Endothelial cell of umbilical vein (primary cell): Measurements from ENCODE around the gene TBC1D4. TPM values are rescaled to one million over a fixed set of nuclear protein-coding genes. Genes with fewer than 3 reads are reported as not detected.
"Not testable (repeated sequence)": the region's sequence is repeated elsewhere in the genome, so short reads cannot be mapped to it uniquely, and the experiment has no call there.

ENCODE experiments used
- BruUV-seq: library from RNA; stranded (reverse); fragments of 400-500 nt; replicated peaks from 2 replicates; lab custom pipeline; 2021; lab: Mats Ljungman, UMichigan
- CTCF ChIA-PET: fragments of 300-600, 350-600 bp; sonication (Branson Sonifier 250); formaldehyde crosslinking; loops from one replicate; lab custom pipeline; 2021; ENCODE audit warnings: antibody characterized with exemption, inconsistent platforms; lab: Charles Lee
- POLR2A ChIA-PET: fragments of 300-600, 350-600 bp; sonication (Branson Sonifier 250); formaldehyde crosslinking; loops from one replicate; lab custom pipeline; 2021; ENCODE audit warnings: antibody characterized with exemption, inconsistent platforms; lab: Charles Lee
- DNase-seq: peaks from one replicate; pipeline ENCODE4 v3.0.0-alpha.2; 2011; ENCODE audit warnings: low read depth, low spot score
- FAIRE-seq: peaks from 2 replicates; lab custom pipeline; 2011; peaks lifted over from hg19 to GRCh38; lab: Jason Lieb, UNC
- H2AFZ ChIP-seq: 2 replicates; pipeline ENCODE4 v1.6.0; 2012; ENCODE audit warnings: low read depth, low read length, control low read depth, inconsistent platforms
- H3K27ac ChIP-seq: 2 replicates; pipeline ENCODE4 v1.5.1; 2011; ENCODE audit warnings: low read depth, mild to moderate bottlenecking, control low read depth, low read length, moderate library complexity; ENCODE audit not compliant: insufficient read depth
- H3K27me3 ChIP-seq, 2 experiments: 2 replicates each; pipeline versions ENCODE4 v1.6.0 to v1.6.1; 2011; ENCODE audit warnings: low read length in 2 of 2, mixed read lengths in 1 of 2; ENCODE audit not compliant: control insufficient read depth in 2 of 2, insufficient read depth in 2 of 2
- H3K36me3 ChIP-seq, 2 experiments: 2 replicates in 1 of 2; 3 replicates in 1 of 2; pipeline ENCODE4 v1.5.1; 2011; ENCODE audit warnings: low read length in 2 of 2, mild to moderate bottlenecking in 1 of 2, moderate library complexity in 1 of 2; ENCODE audit not compliant: control insufficient read depth in 2 of 2, insufficient read depth in 2 of 2; ENCODE audit errors: extremely low read depth in 1 of 2
- H3K4me1 ChIP-seq: 3 replicates; pipeline ENCODE4 v1.5.1; 2011; ENCODE audit warnings: mild to moderate bottlenecking, low read length; ENCODE audit not compliant: control insufficient read depth, insufficient read depth; ENCODE audit errors: extremely low read depth
- H3K4me2 ChIP-seq: 2 replicates; pipeline ENCODE4 v1.6.1; 2011; ENCODE audit warnings: low read length, control low read depth, mixed read lengths; ENCODE audit not compliant: insufficient read depth
- H3K4me3 ChIP-seq, 3 experiments: fragments of 200-600 bp in 1 of 3; sonication (generic), shearing (Covaris generic) in 1 of 3; replicated peaks in 1 of 3; 2 replicates each; pipeline ENCODE4 v1.5.1; 2011 to 2016; ENCODE audit warnings: control low read depth in 3 of 3, low read length in 3 of 3, mild to moderate bottlenecking in 2 of 3, inconsistent platforms in 1 of 3, low read depth in 1 of 3, moderate library complexity in 1 of 3; ENCODE audit not compliant: insufficient read depth in 1 of 3
- H3K79me2 ChIP-seq: 2 replicates; pipeline ENCODE4 v1.6.0; 2012; ENCODE audit warnings: low read length, inconsistent platforms; ENCODE audit not compliant: control insufficient read depth, insufficient read depth
- H3K9ac ChIP-seq: replicated peaks from 2 replicates; pipeline ENCODE3; 2011; ENCODE audit warnings: low read length, control low read depth; ENCODE audit not compliant: insufficient read depth; ENCODE audit errors: extremely low read depth
- H3K9me1 ChIP-seq: replicated peaks from 3 replicates; pipeline ENCODE4 v1.6.0; 2011; ENCODE audit warnings: mild to moderate bottlenecking, low read length; ENCODE audit not compliant: control insufficient read depth, insufficient read depth; ENCODE audit errors: extremely low read depth
- H3K9me3 ChIP-seq: replicated peaks from 2 replicates; pipeline ENCODE4 v1.5.1; 2012; ENCODE audit warnings: low read length, inconsistent platforms; ENCODE audit not compliant: control insufficient read depth, insufficient read depth
- H4K20me1 ChIP-seq: replicated peaks from 2 replicates; pipeline ENCODE3; 2011; ENCODE audit warnings: mild to moderate bottlenecking, low read length; ENCODE audit not compliant: control insufficient read depth, insufficient read depth; ENCODE audit errors: extremely low read depth
- EZH2 ChIP-seq: IDR thresholded peaks from 2 replicates; pipeline ENCODE4 v1.6.1; 2012; ENCODE audit warnings: borderline replicate concordance, low read depth, mild to moderate bottlenecking, moderate library complexity, low read length, inconsistent platforms; ENCODE audit not compliant: severe bottlenecking
- FOS ChIP-seq: IDR thresholded peaks from 2 replicates; pipeline ENCODE4 v1.6.1; 2011; ENCODE audit warnings: mild to moderate bottlenecking, low read length, moderate library complexity, borderline replicate concordance; ENCODE audit not compliant: insufficient read depth
- GATA2 ChIP-seq: IDR thresholded peaks from 2 replicates; pipeline ENCODE4 v1.7.0; 2011; ENCODE audit warnings: low read depth, mild to moderate bottlenecking, moderate library complexity, mixed read lengths, low read length; ENCODE audit not compliant: insufficient read length, insufficient read depth
- JUN ChIP-seq: IDR thresholded peaks from 2 replicates; pipeline ENCODE4 v1.6.1; 2011; ENCODE audit warnings: borderline replicate concordance, low read depth; ENCODE audit not compliant: insufficient read length, insufficient read depth
- MAX ChIP-seq: IDR thresholded peaks from 2 replicates; pipeline ENCODE4 v1.6.1; 2011; ENCODE audit not compliant: insufficient read depth, insufficient read length
- MYC ChIP-seq: IDR thresholded peaks from one replicate; pipeline ENCODE4 v1.6.1; 2011; ENCODE audit warnings: mild to moderate bottlenecking, low read depth, low read length
- POLR2A ChIP-seq: IDR thresholded peaks from 2 replicates; pipeline ENCODE4 v1.6.1; 2012; ENCODE audit warnings: low read depth, mild to moderate bottlenecking, control low read depth, low read length
- POLR2AphosphoS5 ChIP-seq: IDR thresholded peaks from 2 replicates; pipeline ENCODE4 v1.6.1; 2012; ENCODE audit warnings: low read depth, mild to moderate bottlenecking, control low read depth, low read length, moderate library complexity; ENCODE audit not compliant: insufficient read depth
- dilution Hi-C: fragments of 300-500 bp; cut with MboI; formaldehyde crosslinking; loops from one replicate; pipeline ENCODE4 v1.15.0; 2019; ENCODE audit warnings: low sequenced_read_pairs; ENCODE audit not compliant: extremely low pct_ligation_motif_present
- intact Hi-C: fragments of 100-400 bp; cut with micrococcal nuclease; formaldehyde crosslinking; loops from one replicate; pipeline ENCODE4 v1.10.0; 2022
- polyA plus RNA-seq, 4 experiments: library from polyadenylated mRNA; depleted of rRNA in 3 of 4; stranded (reverse) in 3 of 4; unstranded in 1 of 4; fragments of >200 nt; gene quantifications; 2 replicates each; pipeline versions ENCODE4 v1.2.1 to v1.2.3, GENCODE V29; 2011 to 2012; ENCODE audit warnings: missing spikeins in 1 of 4
- total RNA-seq: library from RNA; stranded (reverse); gene quantifications from 2 replicates; pipeline ENCODE4 v1.2.3, GENCODE V29; 2021
- TF ChIP-seq, protein P1 (sequence below), 2 donors: IDR thresholded peaks; 1 replicate in 1 of 2; 2 replicates in 1 of 2; pipeline ENCODE4 v1.5.1; 2011; ENCODE audit warnings: low read length in 2 of 2, mild to moderate bottlenecking in 2 of 2, moderate library complexity in 2 of 2, control low read depth in 1 of 2, inconsistent platforms in 1 of 2, low read depth in 1 of 2; ENCODE audit not compliant: insufficient read depth in 1 of 2; ENCODE audit errors: extremely low read depth in 1 of 2

Gene TBC1D4
- total and polyA plus RNA-seq, 2 donors (not counting 3 experiments of a cell fraction or from before 2014, with no cell fraction given) = 58.3 to 81.0 TPM

DNA sequence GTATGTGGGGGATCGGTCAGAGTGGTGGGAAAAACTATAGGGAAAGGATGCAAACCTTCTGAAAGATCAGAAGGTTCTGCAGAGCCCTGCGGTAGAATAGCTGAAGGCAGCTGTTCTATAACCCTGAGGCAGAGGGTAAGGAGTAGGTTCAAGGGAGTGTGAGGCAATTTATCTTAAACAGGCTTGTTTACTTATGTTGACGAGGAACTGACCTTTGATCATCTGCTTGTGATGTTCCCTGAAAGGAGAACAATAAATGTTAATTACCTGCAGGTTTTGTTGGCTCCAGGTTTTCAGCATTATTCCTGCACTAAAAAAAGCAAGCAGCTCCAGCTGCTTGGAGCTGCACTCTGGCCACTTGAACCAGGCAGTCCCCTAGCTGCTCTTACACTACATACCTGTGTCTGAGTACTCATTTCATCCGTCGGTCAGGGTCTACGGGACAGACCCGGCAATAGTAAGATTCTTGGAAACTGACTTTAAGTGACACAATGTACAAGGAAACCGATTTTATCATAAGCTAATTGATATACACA is 202.1 kb downstream of the TBC1D4 start:
- H3K27me3 ChIP-seq = no peaks in the 10 kb centered on the region
- no peaks in the 10 kb centered on the region for H3K79me2 ChIP-seq
- H3K36me3 ChIP-seq = peaks cover 0 to 5% of the 10 kb centered on the region in 2 experiments
- no peak overlapping the region for H2AFZ ChIP-seq
- intact Hi-C loops = no loop called here
- dilution Hi-C loops = no loop called here
- H3K9me1 ChIP-seq = no peaks in the 10 kb centered on the region
- no peaks in the 10 kb centered on the region for H4K20me1 ChIP-seq
- no peaks in the 10 kb centered on the region for H3K4me1 ChIP-seq
- H3K27ac ChIP-seq = no peak overlapping the region
- no peak overlapping the region for H3K4me3 ChIP-seq
- BruUV-seq = no TSS peak
- TF ChIP-seq MYC (no peak), POLR2AphosphoS5 (no peak), POLR2A (no peak), GATA2 (no peak), EZH2 (no peak), JUN (no peak), MAX (no peak), FOS (no peak)
- TF ChIP-seq, protein P1, sequence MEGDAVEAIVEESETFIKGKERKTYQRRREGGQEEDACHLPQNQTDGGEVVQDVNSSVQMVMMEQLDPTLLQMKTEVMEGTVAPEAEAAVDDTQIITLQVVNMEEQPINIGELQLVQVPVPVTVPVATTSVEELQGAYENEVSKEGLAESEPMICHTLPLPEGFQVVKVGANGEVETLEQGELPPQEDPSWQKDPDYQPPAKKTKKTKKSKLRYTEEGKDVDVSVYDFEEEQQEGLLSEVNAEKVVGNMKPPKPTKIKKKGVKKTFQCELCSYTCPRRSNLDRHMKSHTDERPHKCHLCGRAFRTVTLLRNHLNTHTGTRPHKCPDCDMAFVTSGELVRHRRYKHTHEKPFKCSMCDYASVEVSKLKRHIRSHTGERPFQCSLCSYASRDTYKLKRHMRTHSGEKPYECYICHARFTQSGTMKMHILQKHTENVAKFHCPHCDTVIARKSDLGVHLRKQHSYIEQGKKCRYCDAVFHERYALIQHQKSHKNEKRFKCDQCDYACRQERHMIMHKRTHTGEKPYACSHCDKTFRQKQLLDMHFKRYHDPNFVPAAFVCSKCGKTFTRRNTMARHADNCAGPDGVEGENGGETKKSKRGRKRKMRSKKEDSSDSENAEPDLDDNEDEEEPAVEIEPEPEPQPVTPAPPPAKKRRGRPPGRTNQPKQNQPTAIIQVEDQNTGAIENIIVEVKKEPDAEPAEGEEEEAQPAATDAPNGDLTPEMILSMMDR (IDR thresholded peaks at IDR 0.05; ENCODE audit: extremely low read depth in 1 of 2, insufficient read depth in 1 of 2, low read depth in 1 of 2, low read length in 2 of 2) = no peak
- H3K9me3 ChIP-seq = no peaks in the 10 kb centered on the region
- ChIA-PET CTCF (interaction anchor here (0.8 kb wide), 1 partner anchor 23 kb away, joined by 3 read pairs; no protein-coding TSS in a partner anchor), POLR2A (no interaction called here)
- no peak overlapping the region for H3K9ac ChIP-seq
- no peak for DNase-seq
- H3K4me2 ChIP-seq = no peak overlapping the region
- FAIRE-seq = no peak

DNA sequence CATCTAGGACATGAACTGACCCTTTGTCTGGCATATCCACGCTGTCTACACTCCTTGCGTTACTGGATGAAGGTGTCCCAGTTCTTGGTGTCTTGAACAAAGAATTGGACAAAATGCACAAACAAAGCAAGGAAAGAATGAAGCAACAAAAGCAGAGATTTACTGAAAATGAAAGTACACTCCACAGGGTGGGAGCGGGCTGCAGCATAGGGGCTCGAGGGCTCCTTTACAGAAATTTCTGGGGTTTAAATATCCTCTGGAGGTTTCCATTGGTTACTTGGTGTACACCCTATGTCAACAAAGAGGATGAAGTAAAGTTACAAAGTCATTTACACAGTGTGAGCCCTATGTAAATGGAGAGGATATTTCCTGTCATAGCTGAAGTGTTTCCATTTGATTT is 208.3 kb downstream of the TBC1D4 start:
- H4K20me1 ChIP-seq, DNase-seq, intact Hi-C loops, H3K36me3 ChIP-seq, H3K9ac ChIP-seq, BruUV-seq, H3K4me1 ChIP-seq, H2AFZ ChIP-seq, H3K27ac ChIP-seq, H3K9me1 ChIP-seq, H3K79me2 ChIP-seq, H3K4me2 ChIP-seq, POLR2A ChIA-PET, H3K4me3 ChIP-seq, FAIRE-seq, dilution Hi-C loops, H3K27me3 ChIP-seq, H3K9me3 ChIP-seq: not testable (repeated sequence)
- CTCF ChIA-PET = interaction anchor here (1.7 kb wide), 1 partner anchor 13 kb away, joined by 4 read pairs; no protein-coding TSS in a partner anchor
